ENCODE measurements around the gene BCL3. TPM values are rescaled to one million over a fixed set of nuclear protein-coding genes. Genes with fewer than 3 reads are reported as not detected.

BCL3 gene
- total RNA-seq, 4 donors from 2014 or later = 3.2 to 58.8 (median 11.9) TPM

DNA sequence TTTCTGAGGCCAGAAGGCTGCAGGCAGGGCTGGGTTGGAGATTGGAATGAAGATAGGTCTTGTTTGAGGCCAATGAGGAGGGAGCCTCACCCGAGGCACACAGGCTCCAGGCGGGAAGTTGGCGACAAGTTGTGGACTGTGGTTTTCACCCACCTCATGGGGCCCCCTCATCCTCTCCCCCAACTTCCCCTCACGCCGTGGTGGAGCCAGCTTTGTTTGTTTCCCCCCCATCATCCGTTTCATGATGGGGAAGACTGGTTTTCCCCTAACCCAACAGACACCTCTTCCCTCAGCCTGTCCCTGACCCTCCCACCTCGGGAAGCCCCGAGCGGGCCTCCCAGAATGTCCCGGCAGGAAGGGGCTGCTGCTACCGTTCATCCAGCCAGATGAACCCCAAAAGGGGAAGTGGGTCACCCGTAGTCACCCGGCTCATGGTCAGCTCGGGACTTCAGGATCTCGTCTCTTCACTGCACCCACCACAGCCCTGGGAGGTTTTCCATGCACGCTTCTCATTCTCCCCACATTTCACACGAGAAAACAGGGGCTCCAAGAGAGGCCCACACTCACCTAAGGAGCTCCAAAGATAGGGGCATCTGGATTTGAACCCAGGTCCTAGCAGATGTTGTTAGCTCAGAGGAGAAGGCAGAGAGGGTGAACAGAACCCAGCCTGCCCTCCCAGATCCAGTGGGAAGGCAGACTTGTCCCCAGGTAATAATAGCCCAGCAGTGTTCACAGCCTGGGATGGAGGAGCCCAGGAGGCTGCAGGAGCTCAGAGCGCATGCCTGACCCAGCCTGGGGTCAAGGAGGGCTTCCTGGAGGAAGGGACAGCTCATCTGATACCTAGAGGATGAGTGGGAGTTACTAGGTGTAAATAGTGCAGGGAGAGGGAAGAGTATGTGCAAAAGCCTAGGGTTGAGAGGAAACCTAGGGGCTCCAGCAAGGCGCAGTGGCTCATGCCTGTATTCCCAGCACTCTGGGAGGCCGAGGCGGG lies 26.1 kb upstream of the BCL3 start:
- intact Hi-C loops (cut with DNase I; ENCODE audit: low total_unique reads) = loop anchor here (10.0 kb wide), 1 partner anchor 122 kb away; the partner anchor contains the start of gene NECTIN2
- TF ChIP-seq, protein P1, sequence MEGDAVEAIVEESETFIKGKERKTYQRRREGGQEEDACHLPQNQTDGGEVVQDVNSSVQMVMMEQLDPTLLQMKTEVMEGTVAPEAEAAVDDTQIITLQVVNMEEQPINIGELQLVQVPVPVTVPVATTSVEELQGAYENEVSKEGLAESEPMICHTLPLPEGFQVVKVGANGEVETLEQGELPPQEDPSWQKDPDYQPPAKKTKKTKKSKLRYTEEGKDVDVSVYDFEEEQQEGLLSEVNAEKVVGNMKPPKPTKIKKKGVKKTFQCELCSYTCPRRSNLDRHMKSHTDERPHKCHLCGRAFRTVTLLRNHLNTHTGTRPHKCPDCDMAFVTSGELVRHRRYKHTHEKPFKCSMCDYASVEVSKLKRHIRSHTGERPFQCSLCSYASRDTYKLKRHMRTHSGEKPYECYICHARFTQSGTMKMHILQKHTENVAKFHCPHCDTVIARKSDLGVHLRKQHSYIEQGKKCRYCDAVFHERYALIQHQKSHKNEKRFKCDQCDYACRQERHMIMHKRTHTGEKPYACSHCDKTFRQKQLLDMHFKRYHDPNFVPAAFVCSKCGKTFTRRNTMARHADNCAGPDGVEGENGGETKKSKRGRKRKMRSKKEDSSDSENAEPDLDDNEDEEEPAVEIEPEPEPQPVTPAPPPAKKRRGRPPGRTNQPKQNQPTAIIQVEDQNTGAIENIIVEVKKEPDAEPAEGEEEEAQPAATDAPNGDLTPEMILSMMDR (IDR thresholded peaks at IDR 0.05) = no peak
- TF ChIP-seq POLR2A (IDR thresholded peaks at IDR 0.05) = no peak
- H3K9me3 ChIP-seq = no peaks in the 10 kb centered on the region
- no peaks in the 10 kb centered on the region for H3K36me3 ChIP-seq
- no peak overlapping the region for H3K4me3 ChIP-seq
- no peak for DNase-seq
- peaks cover 4 to 6% of the 10 kb centered on the region in 2 donors for H3K4me1 ChIP-seq
- H3K27me3 ChIP-seq = no peaks in the 10 kb centered on the region
- H3K27ac ChIP-seq = peak overlapping the region in 1 of 2 donors; percentile 44

DNA sequence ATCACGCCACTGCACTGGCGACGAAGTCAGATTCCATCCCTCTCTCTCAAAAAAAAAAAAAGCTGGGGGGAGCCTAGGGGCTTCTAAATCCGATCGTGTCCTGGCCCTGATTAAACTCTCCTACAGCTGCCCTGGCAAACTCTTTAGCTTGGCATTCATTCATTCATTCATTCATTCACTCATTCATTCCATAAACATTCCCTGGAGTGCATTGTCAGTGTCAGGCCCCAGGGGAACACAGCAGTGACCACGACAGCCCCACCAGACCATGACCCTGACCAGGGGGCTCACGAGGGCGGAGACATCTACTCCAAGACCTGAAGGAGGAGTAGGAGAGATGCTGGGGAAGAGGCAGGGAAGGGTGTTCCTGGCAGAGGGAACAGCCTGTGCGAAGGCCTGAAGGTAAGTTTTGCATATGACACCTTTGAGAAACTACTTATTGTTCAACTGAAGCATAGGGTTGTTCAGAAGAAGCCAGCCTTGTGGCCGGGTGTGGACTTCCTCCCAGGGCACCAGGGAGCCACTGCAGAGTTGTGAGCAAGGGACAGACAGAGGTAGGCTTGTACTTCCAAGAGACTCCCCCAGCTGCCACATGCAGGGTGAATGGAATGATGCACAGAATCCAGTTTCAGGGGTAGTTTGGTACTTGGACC lies 25.1 kb upstream of the BCL3 start:
- Histone ChIP-seq H3K4me1 (peaks cover 4 to 6% of the 10 kb centered on the region in 2 donors), H3K27ac (no peak overlapping the region), H3K27me3 (no peaks in the 10 kb centered on the region), H3K36me3 (no peaks in the 10 kb centered on the region), H3K4me3 (no peak overlapping the region), H3K9me3 (no peaks in the 10 kb centered on the region)
- intact Hi-C loops (cut with DNase I; ENCODE audit: low total_unique reads) = loop anchor here (10.0 kb wide), 1 partner anchor 121 kb away; the partner anchor contains the start of gene NECTIN2
- no peak for DNase-seq
- no peak for TF ChIP-seq POLR2A (IDR thresholded peaks at IDR 0.05)
- TF ChIP-seq, protein P1 (IDR thresholded peaks at IDR 0.05) = no peak

DNA sequence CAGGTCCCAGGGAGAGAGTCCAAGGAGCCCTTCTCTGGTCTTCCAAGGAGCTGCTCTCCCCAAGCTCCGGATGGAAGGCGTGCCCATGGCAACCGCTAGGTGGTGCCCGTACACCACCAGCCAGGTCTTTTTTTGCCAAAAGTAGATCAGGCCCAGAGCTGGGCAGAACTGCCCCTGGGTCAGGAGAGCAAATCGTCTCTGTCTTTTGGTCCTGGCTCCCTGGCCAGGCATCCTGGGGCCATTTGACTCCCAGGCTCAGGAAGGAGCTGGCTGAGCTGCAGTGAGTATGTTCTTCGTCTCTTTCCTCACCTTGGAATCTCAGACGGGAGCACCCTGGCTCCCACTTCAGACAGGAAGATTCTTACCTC lies 24.6 kb upstream of the BCL3 start:
- DNase-seq = peak; percentile 79 to 86
- Histone ChIP-seq H3K27me3 (no peaks in the 10 kb centered on the region), H3K4me1 (peaks cover 1 to 4% of the 10 kb centered on the region in 2 donors), H3K4me3 (no peak overlapping the region), H3K9me3 (no peaks in the 10 kb centered on the region), H3K27ac (peak overlapping the region in 1 of 2 donors; percentile 39), H3K36me3 (no peaks in the 10 kb centered on the region)
- intact Hi-C loops (cut with DNase I; ENCODE audit: low total_unique reads) = loop anchor here (2.0 to 10.0 kb wide), 2 partner anchors 47 to 121 kb away; partner anchors contain the start of gene NECTIN2
- TF ChIP-seq, protein P1 (IDR thresholded peaks at IDR 0.05) = peak; percentile 97 to 99 (median 98)
- no peak for TF ChIP-seq POLR2A (IDR thresholded peaks at IDR 0.05)

DNA sequence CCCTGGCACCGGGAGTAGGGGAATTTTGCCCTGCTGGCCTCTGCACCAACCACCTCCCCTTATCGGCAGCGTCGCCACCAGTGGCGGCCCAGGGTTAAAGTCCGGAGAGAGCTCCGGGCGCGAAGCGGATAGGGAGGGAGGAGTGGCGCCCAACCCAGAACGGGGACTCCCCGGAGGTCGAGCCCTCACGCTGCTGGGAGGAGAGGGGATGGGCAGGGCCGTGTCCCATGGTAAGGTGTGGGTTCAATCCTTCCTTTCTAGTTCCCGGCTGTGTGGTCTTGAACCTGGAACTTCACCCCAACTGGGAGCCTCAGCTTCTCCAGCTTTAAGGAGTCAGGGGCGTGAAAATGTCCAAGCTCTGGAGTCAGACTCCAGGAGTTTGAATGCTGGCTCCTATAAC lies 23.3 kb upstream of the BCL3 start:
- Histone ChIP-seq H3K4me3 (no peak overlapping the region), H3K4me1 (peaks cover 0 to 4% of the 10 kb centered on the region in 2 donors), H3K9me3 (no peaks in the 10 kb centered on the region), H3K27ac (peak overlapping the region in 1 of 2 donors; percentile 12), H3K36me3 (no peaks in the 10 kb centered on the region), H3K27me3 (no peaks in the 10 kb centered on the region)
- TF ChIP-seq, protein P1 (IDR thresholded peaks at IDR 0.05) = no peak
- no peak for TF ChIP-seq POLR2A (IDR thresholded peaks at IDR 0.05)
- DNase-seq = peak in 1 of 2 donors; percentile 18
- intact Hi-C loops (cut with DNase I; ENCODE audit: low total_unique reads) = loop anchor here (2.0 to 10.0 kb wide), 2 partner anchors 46 to 120 kb away; partner anchors contain the start of gene NECTIN2

Measured in uterus (tissue), 4 donors.